ENCODE measurements around the gene SLC25A10.

Gene SLC25A10

GRCh38 chr17:81722184-81723120, 10.4 kb downstream of the SLC25A10 start (continued):
- TF ChIP-seq HIC1 (tag by site-specific recombination; IDR thresholded peaks at IDR 0.05): peak; percentile 76
- no peak for TF ChIP-seq GFI1B (tag by site-specific recombination; IDR thresholded peaks at IDR 0.05)
- TF ChIP-seq ZSCAN18 (tag by site-specific recombination; IDR thresholded peaks at IDR 0.05): no peak
- TF ChIP-seq ZNF449 (tag by site-specific recombination; IDR thresholded peaks at IDR 0.05): no peak
- no peak for TF ChIP-seq ZNF747 (tag by site-specific recombination; IDR thresholded peaks at IDR 0.05)
- TF ChIP-seq ZNF610 (tag by site-specific recombination; IDR thresholded peaks at IDR 0.05; ENCODE audit: borderline replicate concordance): no peak
- no peak for TF ChIP-seq KLF16 (tag by site-specific recombination; IDR thresholded peaks at IDR 0.05)
- no peak for TF ChIP-seq HOXA7 (CRISPR knock-in tag; IDR thresholded peaks at IDR 0.05; ENCODE audit: borderline replicate concordance)
- TF ChIP-seq ZFP41 (tag by site-specific recombination; IDR thresholded peaks at IDR 0.05; ENCODE audit: borderline replicate concordance): no peak
- no peak for TF ChIP-seq ZNF398 (tag by site-specific recombination; IDR thresholded peaks at IDR 0.05)
- no peak for TF ChIP-seq ZFP37 (tag by site-specific recombination; IDR thresholded peaks at IDR 0.05)
- TF ChIP-seq MZF1 (tag by site-specific recombination; IDR thresholded peaks at IDR 0.05; ENCODE audit: borderline replicate concordance): no peak
- no peak for TF ChIP-seq SCRT2 (tag by site-specific recombination; IDR thresholded peaks at IDR 0.05)
- TF ChIP-seq KLF9 (tag by site-specific recombination; IDR thresholded peaks at IDR 0.05; ENCODE audit: low read depth): no peak
- no peak for TF ChIP-seq ZNF701 (tag by site-specific recombination; IDR thresholded peaks at IDR 0.05)
- no peak for TF ChIP-seq ZNF132 (tag by site-specific recombination; IDR thresholded peaks at IDR 0.05; ENCODE audit: borderline replicate concordance)
- no peak for TF ChIP-seq ZNF146 (tag by site-specific recombination; IDR thresholded peaks at IDR 0.05)
- TF ChIP-seq BCL11B (tag by site-specific recombination; IDR thresholded peaks at IDR 0.05; ENCODE audit: low read depth): peak; percentile 76; the same call in 1 of the 2 replicates
- TF ChIP-seq SP2 (tag by site-specific recombination; IDR thresholded peaks at IDR 0.05): no peak
- no peak for TF ChIP-seq ZBTB21 (tag by site-specific recombination; IDR thresholded peaks at IDR 0.05)
- no peak for TF ChIP-seq ZNF24 (tag by site-specific recombination; IDR thresholded peaks at IDR 0.05)
- TF ChIP-seq ZXDB (tag by site-specific recombination; IDR thresholded peaks at IDR 0.05): no peak
- no peak for TF ChIP-seq ELK4 (IDR thresholded peaks at IDR 0.05; ENCODE audit: borderline replicate concordance, low read depth, low read length)
- TF ChIP-seq ZNF514 (tag by site-specific recombination; IDR thresholded peaks at IDR 0.05): no peak
- TF ChIP-seq ZNF639 (tag by site-specific recombination; IDR thresholded peaks at IDR 0.05): no peak
- TF ChIP-seq ZNF121 (tag by site-specific recombination; IDR thresholded peaks at IDR 0.05): no peak
- no peak for TF ChIP-seq ZFP69B (tag by site-specific recombination; IDR thresholded peaks at IDR 0.05)
- TF ChIP-seq KLF1 (tag by site-specific recombination; IDR thresholded peaks at IDR 0.05): peak; percentile 38
